Calu3 (cell line): ENCODE results near the gene RFX3. TPM values are rescaled to one million over a fixed set of nuclear protein-coding genes. Genes with fewer than 3 reads are reported as not detected.

Experiments
- BruUV-seq: library from RNA; stranded (reverse); fragments of 400-500 nt; replicated peaks from 2 replicates; lab custom pipeline; 2021; lab: Mats Ljungman, UMichigan
- CTCF ChIA-PET: fragments of 300-600 bp; sonication (Branson Sonifier 250); formaldehyde crosslinking; loops from one replicate; lab custom pipeline; 2022; ENCODE audit warnings: antibody characterized with exemption; lab: Charles Lee
- DNase-seq: peaks from one replicate; pipeline ENCODE4 v3.0.0; 2022
- H3K27ac Mint-ChIP-seq: one replicate; pipeline ENCODE4 v1.8.0; 2022; ENCODE audit warnings: mixed read lengths; ENCODE audit not compliant: unreplicated experiment
- H3K27me3 Mint-ChIP-seq: one replicate; pipeline ENCODE4 v1.8.0; 2022; ENCODE audit warnings: mixed read lengths; ENCODE audit not compliant: unreplicated experiment
- H3K36me3 Mint-ChIP-seq: one replicate; pipeline ENCODE4 v1.8.0; 2022; ENCODE audit warnings: mild to moderate bottlenecking, moderate library complexity, mixed read lengths; ENCODE audit not compliant: insufficient read depth, unreplicated experiment
- H3K4me1 Mint-ChIP-seq: one replicate; pipeline ENCODE4 v1.8.0; 2022; ENCODE audit warnings: mild to moderate bottlenecking, low read depth, mixed read lengths; ENCODE audit not compliant: unreplicated experiment
- H3K4me3 Mint-ChIP-seq: one replicate; pipeline ENCODE4 v1.8.0; 2022; ENCODE audit warnings: mild to moderate bottlenecking, low read depth, moderate library complexity, mixed read lengths; ENCODE audit not compliant: unreplicated experiment
- H3K9me3 Mint-ChIP-seq: one replicate; pipeline ENCODE4 v1.8.0; 2022; ENCODE audit warnings: low read depth, mixed read lengths; ENCODE audit not compliant: unreplicated experiment
- intact Hi-C: fragments of 100-400 bp; cut with micrococcal nuclease; formaldehyde crosslinking; loops from one replicate; pipeline ENCODE4 v1.10.0; 2022; ENCODE audit not compliant: unreplicated experiment
- total RNA-seq: library from RNA; stranded (reverse); gene quantifications from 2 replicates; pipeline ENCODE4 v1.2.3, GENCODE V29; 2022
- TF ChIP-seq, protein P1 (sequence below): fragments of 200-600 bp; IDR thresholded peaks from one replicate; pipeline ENCODE4 v1.8.0; 2022; ENCODE audit warnings: antibody characterized with exemption; ENCODE audit not compliant: unreplicated experiment

The RFX3 gene
- total RNA-seq, 1 experiment from 2014 or later, result 10.1 TPM

DNA sequence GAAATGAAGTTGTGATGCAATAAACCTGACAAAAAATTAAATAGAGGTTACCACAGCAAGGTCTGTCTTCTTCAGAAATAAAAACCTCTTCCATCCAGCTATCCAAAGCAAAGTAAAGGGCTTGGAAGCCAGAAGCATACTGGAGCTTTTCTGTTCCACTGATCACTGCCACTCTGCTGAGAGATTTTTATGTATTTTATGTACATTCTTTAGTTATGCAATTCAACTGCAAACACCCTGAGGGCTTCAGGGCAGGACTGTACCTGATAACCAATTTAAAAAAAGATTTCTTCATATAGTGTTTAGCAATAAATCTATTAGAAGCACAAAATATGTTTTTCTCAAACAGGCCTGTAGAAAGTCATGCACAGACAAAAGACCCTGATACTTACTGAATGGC, 355.0 kb downstream of the RFX3 start:
- BruUV-seq, result no TSS peak
- no peaks in the 10 kb centered on the region for H3K9me3 Mint-ChIP-seq
- TF ChIP-seq, protein P1, sequence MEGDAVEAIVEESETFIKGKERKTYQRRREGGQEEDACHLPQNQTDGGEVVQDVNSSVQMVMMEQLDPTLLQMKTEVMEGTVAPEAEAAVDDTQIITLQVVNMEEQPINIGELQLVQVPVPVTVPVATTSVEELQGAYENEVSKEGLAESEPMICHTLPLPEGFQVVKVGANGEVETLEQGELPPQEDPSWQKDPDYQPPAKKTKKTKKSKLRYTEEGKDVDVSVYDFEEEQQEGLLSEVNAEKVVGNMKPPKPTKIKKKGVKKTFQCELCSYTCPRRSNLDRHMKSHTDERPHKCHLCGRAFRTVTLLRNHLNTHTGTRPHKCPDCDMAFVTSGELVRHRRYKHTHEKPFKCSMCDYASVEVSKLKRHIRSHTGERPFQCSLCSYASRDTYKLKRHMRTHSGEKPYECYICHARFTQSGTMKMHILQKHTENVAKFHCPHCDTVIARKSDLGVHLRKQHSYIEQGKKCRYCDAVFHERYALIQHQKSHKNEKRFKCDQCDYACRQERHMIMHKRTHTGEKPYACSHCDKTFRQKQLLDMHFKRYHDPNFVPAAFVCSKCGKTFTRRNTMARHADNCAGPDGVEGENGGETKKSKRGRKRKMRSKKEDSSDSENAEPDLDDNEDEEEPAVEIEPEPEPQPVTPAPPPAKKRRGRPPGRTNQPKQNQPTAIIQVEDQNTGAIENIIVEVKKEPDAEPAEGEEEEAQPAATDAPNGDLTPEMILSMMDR, result no peak
- no peak overlapping the region for H3K27ac Mint-ChIP-seq
- no peaks in the 10 kb centered on the region for H3K36me3 Mint-ChIP-seq
- H3K27me3 Mint-ChIP-seq, result peaks cover 79% of the 10 kb centered on the region
- CTCF ChIA-PET, result no interaction called here
- intact Hi-C loops, result no loop called here
- no peaks in the 10 kb centered on the region for H3K4me1 Mint-ChIP-seq
- H3K4me3 Mint-ChIP-seq, result no peak overlapping the region
- no peak for DNase-seq
